Urinary bladder (tissue), 4 donors: ENCODE results near the gene CNPY3. TPM values are rescaled to one million over a fixed set of nuclear protein-coding genes. Genes with fewer than 3 reads are reported as not detected.

ENCODE experiments used
- DNase-seq: peaks from one replicate; pipeline ENCODE4 v3.0.0-alpha.2; 2015; ENCODE audit errors: extremely low spot score
- H3K27ac ChIP-seq: one replicate; pipeline ENCODE4 v1.5.1; 2013; ENCODE audit warnings: low read depth, mild to moderate bottlenecking, moderate library complexity
- H3K36me3 ChIP-seq: one replicate; pipeline ENCODE4 v1.6.1; 2013; ENCODE audit warnings: mild to moderate bottlenecking, moderate library complexity; ENCODE audit not compliant: insufficient read depth
- H3K4me1 ChIP-seq: one replicate; pipeline ENCODE4 v1.6.1; 2013; ENCODE audit warnings: mild to moderate bottlenecking, moderate library complexity; ENCODE audit not compliant: insufficient read depth
- H3K4me3 ChIP-seq: one replicate; pipeline ENCODE4 v1.5.1; 2013; ENCODE audit warnings: low read depth, low read length
- WGBS: extraction: QIAGEN DNeasy Blood & Tissue Kit; methylation state at CpG from one replicate; pipeline ENCODE4 v1.1.7; 2013; 5-methylcytosine and 5-hydroxymethylcytosine counted together
- polyA plus RNA-seq: library from polyadenylated mRNA; stranded (reverse); fragments of 200-250 nt; gene quantifications from one replicate; pipeline ENCODE4 v1.2.3, GENCODE V29; 2013
- total RNA-seq: library from RNA; depleted of rRNA; stranded (reverse); fragments of >200 nt; gene quantifications from one replicate; pipeline ENCODE4 v1.2.3, GENCODE V29; 2014
- donor health status: healthy with polysubstance abuse.
- donor health status: healthy.

CNPY3 gene
- total and polyA plus RNA-seq, 2 donors: 15.8 to 43.8 TPM

DNA sequence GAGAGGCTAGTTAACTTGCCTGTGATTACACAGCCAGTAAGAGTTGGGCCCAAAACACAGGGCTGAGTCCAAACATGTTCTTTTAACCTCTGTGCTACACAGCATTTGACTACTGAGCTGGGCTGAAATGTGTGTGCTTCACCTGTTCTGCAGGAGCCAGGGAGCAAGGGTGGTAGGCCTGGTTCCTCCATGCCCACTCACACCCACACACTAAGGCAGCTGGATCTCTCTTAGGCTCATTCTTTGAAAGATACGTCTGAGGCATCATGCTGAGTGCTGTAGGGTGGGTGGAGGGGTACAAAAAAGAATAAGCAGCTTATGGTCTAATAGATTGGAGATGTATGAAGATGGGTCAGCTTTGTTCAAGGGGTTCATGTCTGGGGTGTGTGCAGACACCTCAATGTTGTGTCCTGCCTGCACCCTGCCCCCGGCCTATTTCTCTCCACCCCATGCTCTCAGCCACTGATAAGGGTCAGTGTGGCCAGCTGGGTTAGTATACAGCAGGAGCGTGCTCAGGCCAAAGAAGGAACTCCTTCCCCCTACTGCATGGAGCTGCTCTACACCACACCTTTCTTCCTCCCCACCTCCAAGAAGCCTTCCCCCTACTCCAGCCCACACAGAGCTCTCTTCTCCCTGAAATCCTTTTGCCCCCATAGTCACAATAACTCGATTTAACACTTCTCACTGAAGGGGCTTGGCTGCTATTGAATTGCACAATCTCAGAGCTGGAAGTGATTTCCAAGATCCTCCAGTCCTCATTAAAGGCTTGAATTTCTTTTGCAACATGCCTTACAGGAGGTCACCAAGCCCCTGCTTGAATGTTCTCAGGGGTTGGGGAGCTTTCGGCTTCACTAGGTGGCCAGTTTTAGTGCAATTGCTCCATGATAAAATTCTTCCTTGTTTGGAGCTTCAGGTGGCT lies 58.5 kb downstream of the CNPY3 start:
- no peaks in the 10 kb centered on the region for H3K36me3 ChIP-seq
- no peak overlapping the region for H3K4me3 ChIP-seq
- no peaks in the 10 kb centered on the region for H3K4me1 ChIP-seq
- DNase-seq: no peak
- no peak overlapping the region for H3K27ac ChIP-seq
- WGBS: 77% methylated on average over 5 of the region's 5 CpGs

GRCh38 chr6:42988486-42989020 lies 59.3 kb downstream of the CNPY3 start:
- H3K36me3 ChIP-seq: no peaks in the 10 kb centered on the region
- H3K4me1 ChIP-seq: no peaks in the 10 kb centered on the region
- WGBS: 43% methylated on average over 1 of the region's 1 CpG
- DNase-seq: no peak
- H3K27ac ChIP-seq: no peak overlapping the region
- H3K4me3 ChIP-seq: no peak overlapping the region

Other genes starting within 250 kb of the CNPY3 start
- gene PRPH2, start 206.9 kb upstream of the CNPY3 start, total RNA-seq: 5.1 TPM
- 1.1 TPM for gene PRPH2, start 206.9 kb upstream of the CNPY3 start, polyA plus RNA-seq
- 31.4 TPM for gene TBCC, start 183.4 kb upstream of the CNPY3 start, total RNA-seq
- gene TBCC, start 183.4 kb upstream of the CNPY3 start, polyA plus RNA-seq: 29.8 TPM
- 16.2 TPM for gene BICRAL, start 147.4 kb upstream of the CNPY3 start, total RNA-seq
- 12.3 TPM for gene BICRAL, start 147.4 kb upstream of the CNPY3 start, polyA plus RNA-seq
- 96.9 TPM for gene RPL7L1, start 49.9 kb upstream of the CNPY3 start, total RNA-seq
- gene RPL7L1, start 49.9 kb upstream of the CNPY3 start, polyA plus RNA-seq: 48.8 TPM
- not detected for gene PTCRA, start 13.4 kb upstream of the CNPY3 start, total RNA-seq
- gene PTCRA, start 13.4 kb upstream of the CNPY3 start, polyA plus RNA-seq: not detected
- gene GNMT, start 31.3 kb downstream of the CNPY3 start, total RNA-seq: 0.42 TPM
- 0.52 TPM for gene GNMT, start 31.3 kb downstream of the CNPY3 start, polyA plus RNA-seq
- gene PEX6, start 49.7 kb downstream of the CNPY3 start, total RNA-seq: 12.2 TPM
- 18.9 TPM for gene PEX6, start 49.7 kb downstream of the CNPY3 start, polyA plus RNA-seq
- gene PPP2R5D, start 55.1 kb downstream of the CNPY3 start, total RNA-seq: 30.1 TPM
- gene PPP2R5D, start 55.1 kb downstream of the CNPY3 start, polyA plus RNA-seq: 43.0 TPM
- gene MEA1, start 84.5 kb downstream of the CNPY3 start, total RNA-seq: 29.1 TPM
- gene MEA1, start 84.5 kb downstream of the CNPY3 start, polyA plus RNA-seq: 87.7 TPM
- gene KLHDC3, start 84.8 kb downstream of the CNPY3 start, total RNA-seq: 75.8 TPM
- 90.4 TPM for gene KLHDC3, start 84.8 kb downstream of the CNPY3 start, polyA plus RNA-seq
- 37.1 TPM for gene RRP36, start 92.1 kb downstream of the CNPY3 start, total RNA-seq
- gene RRP36, start 92.1 kb downstream of the CNPY3 start, polyA plus RNA-seq: 38.1 TPM
- gene CUL7, start 124.4 kb downstream of the CNPY3 start, total RNA-seq: 26.5 TPM
- gene CUL7, start 124.4 kb downstream of the CNPY3 start, polyA plus RNA-seq: 10.8 TPM
- gene MRPL2, start 130.0 kb downstream of the CNPY3 start, total RNA-seq: 9.3 TPM
- gene MRPL2, start 130.0 kb downstream of the CNPY3 start, polyA plus RNA-seq: 61.6 TPM
- 17.1 TPM for gene KLC4, start 130.2 kb downstream of the CNPY3 start, total RNA-seq
- gene KLC4, start 130.2 kb downstream of the CNPY3 start, polyA plus RNA-seq: 31.9 TPM
- gene PTK7, start 146.8 kb downstream of the CNPY3 start, total RNA-seq: 89.6 TPM
- 49.6 TPM for gene PTK7, start 146.8 kb downstream of the CNPY3 start, polyA plus RNA-seq
- 19.2 TPM for gene SRF, start 241.8 kb downstream of the CNPY3 start, total RNA-seq
- 116 TPM for gene SRF, start 241.8 kb downstream of the CNPY3 start, polyA plus RNA-seq